ENCODE data around the gene CTSE.
"Not testable (repeated sequence)": the region's sequence is repeated elsewhere in the genome, so short reads cannot be mapped to it uniquely, and the experiment has no call there.

- TF ChIP-seq POLR2AphosphoS5, CTCF (IDR thresholded peaks at IDR 0.05): not testable (repeated sequence)
These were observed 32.1 kb upstream of the CTSE start for GRCh38 chr1:206055639-206056323.

Data from prostate gland (tissue), 2 donors.